Activated CD8-positive, alpha-beta memory T cell treated with anti-CD3 and anti-CD28 coated beads for 1 hour (primary cell): ENCODE measurements around the gene IGSF9.
A peak's percentile ranks its signal among the peaks of the same experiment; 100 is the strongest.
"Not testable (repeated sequence)": the region's sequence is repeated elsewhere in the genome, so short reads cannot be mapped to it uniquely, and the experiment has no call there.

Experiments
- DNase-seq, 2 donors: peaks; one replicate each; pipeline ENCODE4 v3.0.0-alpha.2; 2020; ENCODE audit warnings: low read depth in 1 of 2; ENCODE audit errors: extremely low read depth in 1 of 2

Gene IGSF9

DNA sequence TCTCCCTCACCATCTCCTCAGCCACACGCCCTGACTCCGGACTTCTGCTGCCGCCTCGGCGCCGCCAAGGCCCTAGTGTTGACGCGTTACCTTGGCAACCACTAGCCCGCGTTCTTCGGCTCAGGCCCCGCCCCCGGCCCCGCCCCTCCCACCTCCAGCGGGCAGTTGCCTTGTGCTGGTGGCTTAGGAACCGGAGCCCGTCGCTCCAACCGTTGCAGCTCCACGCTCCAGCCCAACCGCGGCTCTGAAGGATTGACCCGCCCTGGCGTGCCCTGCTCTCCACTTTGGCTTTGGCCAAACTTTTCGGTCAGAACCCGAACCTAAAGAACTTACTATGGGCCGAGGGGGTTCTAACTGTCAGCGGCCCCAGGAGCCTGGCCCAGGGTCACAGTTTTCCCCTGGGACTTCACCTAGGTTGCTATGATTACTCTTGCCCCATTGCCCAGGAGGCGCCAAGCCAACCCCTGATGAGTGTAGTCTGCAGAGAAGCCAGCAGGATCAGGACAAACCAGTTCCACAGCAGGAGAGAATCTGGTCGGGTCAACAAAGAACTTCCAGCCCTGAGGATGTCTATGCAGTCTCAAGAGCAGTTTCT, 45.2 kb downstream of the IGSF9 start, which contains the start of gene CFAP45:
CFAP45 (minus strand) TSS at position 80 of the 595 bp plus-strand sequence; CDS start at position 13, 67 bp downstream.
- DNase-seq: no peak

DNA sequence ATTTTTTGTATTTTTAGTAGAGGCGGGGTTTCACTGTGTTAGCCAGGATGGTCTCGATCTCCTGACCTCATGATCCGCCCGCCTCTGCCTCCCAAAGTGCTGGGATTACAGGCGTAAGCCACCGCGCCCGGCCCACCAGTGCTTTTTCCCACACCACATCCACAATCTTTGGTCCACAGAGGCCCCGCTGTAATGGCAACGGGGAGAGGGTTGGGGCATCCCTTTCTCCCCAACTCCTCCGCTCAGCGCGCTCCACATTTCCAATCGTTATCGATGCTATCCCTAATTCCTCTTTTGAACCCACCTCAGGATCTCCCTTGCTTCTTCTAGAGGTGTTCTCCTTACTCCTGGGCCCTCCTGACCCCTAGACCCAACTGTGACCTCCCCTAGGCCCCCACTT, 45.8 kb downstream of the IGSF9 start:
- not testable (repeated sequence) for DNase-seq

- DNase-seq: no peak
These were observed 46.9 kb downstream of the IGSF9 start for GRCh38 chr1:159898527-159898926.

DNA sequence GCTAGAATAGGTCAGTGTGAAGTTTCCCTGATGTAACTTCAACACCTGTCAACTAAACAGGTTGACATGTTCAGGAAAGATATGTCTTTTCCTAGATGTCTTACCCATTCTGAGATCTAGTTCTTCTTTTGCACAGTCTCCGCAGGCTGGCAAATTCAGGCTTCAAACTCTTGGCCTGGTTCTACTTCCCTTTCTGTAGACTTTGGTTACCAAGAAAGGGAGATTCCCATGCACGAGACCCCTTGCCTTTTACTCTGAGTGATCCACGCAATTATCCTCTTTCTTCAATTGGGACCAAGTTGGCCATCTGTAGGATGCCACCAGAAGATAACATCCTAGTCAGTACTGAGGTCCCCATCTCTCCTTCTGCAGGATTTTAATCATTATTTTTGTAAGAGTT, 47.5 kb downstream of the IGSF9 start:
- no peak for DNase-seq

DNA sequence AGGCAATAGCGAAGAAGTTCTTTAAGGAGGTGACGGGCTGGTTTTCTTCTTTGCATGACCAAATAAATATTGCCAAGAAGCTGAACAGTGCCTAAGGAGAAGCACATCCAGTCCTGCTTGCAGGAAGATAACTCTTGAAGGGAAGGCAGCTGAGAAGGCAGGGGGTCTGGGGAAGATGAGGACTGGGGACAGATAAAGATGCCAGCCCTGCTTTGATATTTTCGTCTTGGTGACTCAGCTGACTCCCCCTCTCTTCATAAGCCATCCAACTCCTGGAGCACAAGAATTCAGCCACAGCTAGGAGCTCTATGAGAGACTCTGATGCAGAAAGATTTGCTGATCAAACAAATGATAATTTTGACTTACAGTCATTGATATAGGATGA, 48.9 kb downstream of the IGSF9 start:
- no peak for DNase-seq

DNA sequence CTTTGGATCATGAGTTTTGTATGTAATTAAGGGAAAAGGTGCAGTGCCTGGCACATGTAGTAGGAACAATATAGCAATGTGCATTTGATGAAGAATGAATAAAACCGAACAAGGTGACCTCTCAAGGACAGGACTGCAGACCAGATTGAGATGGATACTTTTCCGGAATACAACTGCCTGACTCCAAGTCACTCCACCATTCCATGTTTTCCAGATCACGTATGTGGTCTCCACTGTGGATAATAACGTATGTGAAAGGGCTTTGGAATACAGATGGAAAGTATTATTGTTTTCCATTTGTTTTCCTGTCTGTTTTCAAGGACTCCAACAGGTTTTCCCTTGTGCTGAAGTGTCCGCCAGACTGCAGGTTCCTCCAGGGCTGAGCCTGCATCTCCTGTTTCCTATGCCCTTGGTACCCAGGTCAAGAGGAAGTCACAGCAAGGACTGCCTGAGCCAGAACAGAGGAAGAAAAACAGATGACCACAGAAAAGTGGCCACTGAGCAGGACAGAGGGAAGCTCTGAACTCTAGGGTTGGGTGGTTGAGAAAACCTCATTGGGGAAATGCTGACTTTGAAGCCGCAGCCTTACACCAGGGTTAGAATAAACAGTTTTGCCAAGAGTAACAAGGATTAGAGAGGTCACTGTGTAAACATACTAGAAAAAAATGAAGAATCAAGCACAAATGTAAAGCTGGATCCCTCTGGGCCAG, 49.4 kb downstream of the IGSF9 start:
- DNase-seq: no peak

DNA sequence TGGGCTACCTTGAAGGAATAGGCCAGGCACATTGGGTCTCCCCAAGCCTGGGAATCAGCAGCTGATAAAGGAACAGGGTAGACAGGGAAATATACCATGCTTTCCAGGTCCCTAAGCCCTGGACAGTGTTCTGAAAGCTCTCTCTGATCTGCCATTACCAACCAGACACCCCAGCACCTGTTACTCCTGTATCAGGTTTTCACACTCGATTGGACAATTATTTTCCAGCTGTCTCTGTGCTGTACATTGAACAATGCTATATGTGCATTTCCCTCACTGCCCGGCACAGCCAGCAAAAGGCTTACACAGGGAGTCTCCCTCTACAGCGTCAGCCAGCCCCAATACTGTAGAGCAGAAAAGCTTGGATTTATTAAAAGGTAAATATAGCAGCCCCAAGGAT, 50.1 kb downstream of the IGSF9 start:
- no peak for DNase-seq

- DNase-seq: no peak
These were observed 52.5 kb downstream of the IGSF9 start for GRCh38 chr1:159892944-159893343.

DNA sequence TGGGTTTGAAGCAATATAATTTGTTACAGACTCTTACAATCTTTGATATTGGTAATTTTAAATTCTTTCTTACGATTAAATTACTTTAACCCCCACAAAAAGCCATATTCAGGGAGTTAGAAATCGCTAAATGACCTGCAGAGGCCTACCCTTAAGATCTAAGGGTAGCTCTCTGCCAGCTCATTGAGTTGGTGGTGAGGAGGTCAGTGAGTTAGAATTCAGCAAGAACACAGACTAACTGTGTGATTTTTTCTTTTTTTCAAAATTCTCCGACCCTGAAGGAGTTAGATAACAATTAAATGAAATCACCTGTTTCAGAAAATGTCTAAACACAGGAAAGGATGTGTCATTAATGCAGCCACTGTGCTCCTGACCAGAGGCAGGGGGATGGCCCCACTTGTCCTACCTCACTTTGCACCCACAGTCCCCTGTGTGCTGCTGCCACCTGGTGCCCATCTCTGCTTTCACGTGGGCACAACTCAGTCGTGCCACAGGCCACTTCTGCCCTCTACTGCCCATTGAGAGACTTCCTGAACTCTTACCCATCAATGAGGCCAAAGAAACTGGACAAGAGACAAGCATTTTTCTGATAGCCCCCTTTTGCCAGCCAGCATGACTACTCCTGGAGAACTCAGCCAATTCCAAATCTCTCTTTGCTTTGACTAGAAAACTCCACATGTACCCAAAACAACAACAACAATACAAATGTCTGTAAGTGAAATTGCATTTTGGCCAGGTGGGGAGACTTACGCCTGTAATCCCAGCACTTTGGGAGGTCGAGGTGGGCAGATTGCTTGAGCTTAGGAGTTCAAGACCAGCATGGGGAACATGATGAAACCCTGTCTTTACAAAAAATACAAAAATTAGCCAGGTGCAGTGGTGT, 53.9 kb downstream of the IGSF9 start:
- DNase-seq: peak; percentile 39 to 64

DNA sequence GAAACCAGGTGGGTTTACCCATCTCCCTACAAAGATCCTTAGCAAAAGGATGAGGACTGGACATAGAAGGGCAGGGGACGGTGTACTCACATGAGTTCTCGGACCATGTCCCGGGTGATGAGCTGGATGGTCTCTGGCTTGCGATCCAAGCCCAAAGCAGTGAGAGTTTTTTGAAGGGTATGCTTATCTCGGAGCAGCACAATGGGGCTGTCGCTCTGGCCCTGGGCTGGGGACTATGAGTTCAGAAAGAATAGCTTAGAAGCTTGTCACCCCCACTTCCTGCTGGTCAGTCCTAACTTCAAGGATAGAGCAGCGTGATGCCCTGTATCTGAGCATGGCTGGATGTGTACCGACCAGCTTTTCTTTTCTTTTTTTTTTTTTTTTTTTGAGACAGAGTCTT, 55.0 kb downstream of the IGSF9 start:
- DNase-seq: no peak

DNA sequence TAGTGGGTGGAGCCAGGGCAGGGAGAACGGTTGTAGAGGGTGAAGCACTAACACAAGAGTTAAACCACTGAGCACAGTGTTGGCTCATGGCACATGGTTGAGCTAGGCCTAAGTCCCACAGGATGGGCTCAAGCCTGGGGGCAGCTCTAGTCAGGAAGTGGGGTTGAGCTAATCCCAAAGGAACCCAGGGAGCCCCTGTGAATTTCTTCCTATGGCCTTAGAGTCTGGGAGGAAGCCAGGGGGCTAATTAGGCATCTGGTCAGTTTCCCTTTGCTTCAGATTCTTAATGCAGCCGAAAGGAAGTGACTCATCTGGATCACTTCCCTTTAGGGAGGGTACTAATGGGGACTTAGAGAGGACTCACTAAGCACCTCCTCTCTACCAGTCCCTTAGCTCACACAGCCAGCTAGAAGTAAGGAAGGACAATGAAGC, 55.6 kb downstream of the IGSF9 start:
- no peak for DNase-seq

- no peak for DNase-seq
These were observed 56.2 kb downstream of the IGSF9 start for GRCh38 chr1:159889202-159889601.

DNA sequence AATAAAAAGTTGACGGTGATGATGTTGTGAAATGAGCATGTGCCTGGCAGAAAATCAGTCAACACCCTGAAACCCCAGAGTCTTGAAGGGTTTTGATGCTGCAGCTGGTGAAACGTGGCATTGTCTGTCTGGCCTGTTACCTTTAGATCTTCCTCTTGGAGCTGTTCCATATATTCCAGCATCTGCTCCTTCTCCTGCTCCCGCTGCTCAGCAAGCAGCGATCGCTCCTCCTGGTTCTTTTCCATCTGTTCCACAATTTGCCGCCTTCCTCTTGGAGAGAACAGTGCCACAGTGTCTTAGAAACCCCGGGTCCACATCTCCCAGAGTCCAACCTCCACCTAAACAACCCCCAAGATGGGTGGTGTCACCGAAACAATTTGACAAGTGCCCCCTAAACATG, 61.1 kb downstream of the IGSF9 start:
- DNase-seq: no peak

DNA sequence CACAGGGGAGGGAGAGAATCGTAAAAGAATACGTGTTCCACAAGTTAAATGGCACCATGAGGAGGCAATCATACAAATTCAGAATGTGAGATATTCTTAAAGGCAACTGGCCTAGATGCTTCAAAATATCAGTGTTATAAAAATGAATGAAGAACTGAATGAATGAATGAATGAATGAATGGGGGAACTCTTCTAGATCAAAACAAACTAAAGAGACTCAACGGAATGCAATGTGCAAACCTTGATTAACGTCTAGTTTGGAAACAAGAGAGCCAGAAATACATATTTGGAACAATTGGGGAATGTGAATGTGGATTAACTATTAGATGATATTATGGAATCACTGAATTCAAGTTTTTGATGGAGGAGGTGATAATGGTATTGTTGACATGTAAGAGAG, 62.3 kb downstream of the IGSF9 start:
- no peak for DNase-seq

DNA sequence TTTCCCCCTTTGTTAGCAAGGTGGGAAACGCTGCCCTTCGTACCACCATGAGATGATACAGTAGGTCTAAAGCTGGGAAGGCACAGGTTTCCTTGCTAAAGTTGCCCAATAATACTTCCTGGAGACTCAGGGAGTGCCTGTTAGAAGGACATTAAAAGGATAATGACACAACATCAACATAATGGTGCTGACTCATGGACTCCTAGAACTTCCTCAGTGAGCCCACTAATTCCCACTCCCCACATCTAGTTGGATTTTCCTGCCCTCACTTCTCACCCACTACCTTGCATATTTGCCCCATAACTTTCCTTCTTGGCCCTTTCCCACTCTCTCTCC, 62.9 kb downstream of the IGSF9 start:
- no peak for DNase-seq

DNA sequence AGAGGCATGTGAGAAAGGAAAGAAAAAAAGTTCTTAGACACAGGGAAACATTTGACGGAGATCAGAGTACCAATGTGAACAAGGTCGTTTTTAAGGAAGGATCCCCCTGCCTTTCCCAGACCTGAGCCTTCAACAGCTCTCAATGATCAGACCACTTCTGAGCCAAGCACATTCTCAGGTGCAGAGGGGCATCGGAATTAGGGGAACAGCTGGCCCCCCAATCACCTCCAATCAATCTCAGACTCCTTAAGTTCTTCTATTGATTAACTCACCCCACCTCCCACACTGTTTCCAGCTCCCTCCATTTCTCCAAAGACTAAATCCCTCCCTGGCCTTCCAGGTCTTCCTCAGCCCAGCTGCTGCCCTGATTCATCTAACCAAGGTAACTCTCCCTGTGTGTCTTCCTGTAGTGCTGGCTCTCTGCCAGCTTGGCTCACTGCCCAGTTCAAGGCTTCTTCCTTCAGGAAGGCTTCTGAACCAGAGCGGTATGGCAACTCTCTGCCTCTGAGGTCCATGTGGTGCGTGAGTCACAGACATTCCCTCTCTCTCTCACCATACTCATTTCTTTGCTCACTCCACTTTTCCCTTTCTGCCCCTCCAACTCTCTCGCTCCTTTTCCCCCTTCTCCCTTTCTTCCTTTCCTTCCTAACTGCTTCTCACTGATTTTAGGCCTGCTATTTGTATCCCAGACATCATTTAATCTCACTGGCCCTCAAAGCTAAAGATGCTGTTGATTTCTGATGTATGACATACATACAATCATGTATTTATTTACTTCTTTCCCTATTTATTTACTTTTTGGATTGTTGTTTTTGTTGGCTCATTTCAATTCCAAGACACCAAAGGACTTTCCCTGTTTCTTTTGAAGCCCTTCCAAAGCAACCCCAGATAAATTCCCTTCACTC, 63.5 kb downstream of the IGSF9 start:
- DNase-seq: peak in 1 of 2 donors; percentile 9

DNA sequence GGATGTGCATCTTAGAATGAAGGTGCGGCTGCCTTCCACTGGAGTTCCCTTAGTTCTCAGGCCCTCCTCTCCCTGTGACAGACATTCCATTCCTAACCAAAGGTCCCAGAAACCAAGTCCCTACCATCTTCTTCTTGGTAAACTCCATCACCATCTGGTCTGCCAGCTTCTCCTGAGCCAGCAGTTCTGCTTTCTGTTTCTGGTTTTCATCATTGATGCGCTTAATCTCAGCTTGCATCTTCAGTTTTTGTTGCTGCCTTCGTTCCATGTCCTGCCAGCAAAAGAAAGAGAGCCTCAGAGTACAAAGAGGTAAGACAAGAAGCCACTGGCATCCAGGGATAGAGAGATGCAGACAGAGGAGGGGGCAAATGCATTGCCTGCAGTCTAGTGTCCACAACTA, 65.0 kb downstream of the IGSF9 start:
- no peak for DNase-seq

DNA sequence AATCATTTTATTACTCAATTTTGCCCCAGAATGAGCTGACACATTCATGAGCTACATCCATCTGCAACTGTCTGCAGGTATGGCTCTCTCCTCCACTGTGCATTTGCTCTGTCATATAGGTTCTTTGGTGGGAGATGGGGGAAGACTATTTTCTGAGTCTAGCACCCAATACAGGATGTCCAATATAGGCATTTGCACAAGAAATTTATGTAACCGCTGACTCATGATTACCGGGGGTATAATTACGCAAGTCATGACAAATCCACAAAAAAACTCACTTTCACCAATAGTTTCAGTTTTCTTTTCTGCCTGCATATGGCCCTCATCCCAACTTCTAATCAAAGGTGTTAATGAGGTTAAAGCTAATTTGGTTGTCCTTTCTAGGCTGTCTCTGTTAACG, 65.4 kb downstream of the IGSF9 start:
- DNase-seq: no peak

DNA sequence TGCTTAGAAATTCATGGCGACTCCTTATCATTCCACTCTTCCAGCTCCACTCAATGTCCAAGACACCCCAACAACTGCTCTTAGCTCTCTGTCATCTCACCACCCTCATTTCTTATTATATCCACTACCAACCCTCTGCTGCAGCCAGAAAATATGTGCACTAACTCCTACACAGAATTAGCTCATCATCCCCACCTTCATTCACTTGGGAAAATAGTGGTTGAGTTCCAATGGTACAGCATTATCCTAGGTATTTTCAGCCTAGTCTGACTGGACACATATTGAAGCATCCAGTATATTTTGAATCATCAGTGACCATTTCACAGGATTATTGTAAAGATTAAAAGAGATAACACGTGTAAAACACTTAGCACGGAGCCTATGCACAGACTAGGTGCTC, 66.3 kb downstream of the IGSF9 start:
- no peak for DNase-seq

- no peak for DNase-seq
These were observed 67.5 kb downstream of the IGSF9 start for GRCh38 chr1:159877695-159878444.
